AG09309 (cell line): ENCODE results near the gene ERBB3.
A peak's percentile ranks its signal among the peaks of the same experiment; 100 is the strongest.
"Not testable (repeated sequence)": the region's sequence is repeated elsewhere in the genome, so short reads cannot be mapped to it uniquely, and the experiment has no call there.

Experiments used
- DNase-seq: peaks from one replicate; pipeline ENCODE4 v3.0.0-alpha.2; 2010; ENCODE audit warnings: low read depth
- H3K4me3 ChIP-seq: 2 replicates; pipeline ENCODE4 v1.5.1; 2011; ENCODE audit warnings: mild to moderate bottlenecking, low read depth, low read length, moderate library complexity; ENCODE audit not compliant: control insufficient read depth
- CTCF ChIP-seq: IDR thresholded peaks from 2 replicates; pipeline ENCODE4 v1.5.1; 2011; ENCODE audit warnings: mild to moderate bottlenecking, low read depth, low read length, inconsistent platforms; ENCODE audit not compliant: insufficient read depth, control insufficient read depth; ENCODE audit errors: missing control alignments

Gene ERBB3

GRCh38 chr12:56040963-56041551 lies 38.9 kb upstream of the ERBB3 start:
- H3K4me3 ChIP-seq, result peak overlapping the region; percentile 30
- no peak for DNase-seq
- no peak for TF ChIP-seq CTCF

- H3K4me3 ChIP-seq, result peak within 1 kb of the TSS; percentile 98
- peak; percentile 99 for DNase-seq
- TF ChIP-seq CTCF, result peak; percentile 44
These were observed 38.2 kb upstream of the ERBB3 start, which contains the start of gene RPS26 for GRCh38 chr12:56041552-56042429. Gene RPS26 (plus strand): TSS chr12:56041918. CDS start chr12:56042167, 249 bp downstream.

- not testable (repeated sequence) for DNase-seq
- peak overlapping the region; percentile 98 for H3K4me3 ChIP-seq
These were observed 37.5 kb upstream of the ERBB3 start for GRCh38 chr12:56042430-56042813.

GRCh38 chr12:56042843-56043242 lies 37.1 kb upstream of the ERBB3 start:
- no peak for TF ChIP-seq CTCF
- peak overlapping the region; percentile 98 for H3K4me3 ChIP-seq
- no peak for DNase-seq

- no peak overlapping the region for H3K4me3 ChIP-seq
- TF ChIP-seq CTCF, result no peak
- no peak for DNase-seq
These were observed 33.8 kb upstream of the ERBB3 start for GRCh38 chr12:56046027-56046780.

- no peak for DNase-seq
These were observed 26.5 kb upstream of the ERBB3 start for GRCh38 chr12:56053407-56053893.

GRCh38 chr12:56059964-56060363 lies 20.0 kb upstream of the ERBB3 start:
- DNase-seq, H3K4me3 ChIP-seq: not testable (repeated sequence)

More at GRCh38 chr12:56053407-56053893, 26.5 kb upstream of the ERBB3 start:
- TF ChIP-seq CTCF, result no peak
- H3K4me3 ChIP-seq, result no peak overlapping the region
